ENCODE data around the gene MCUR1.
"Not testable (repeated sequence)": the region's sequence is repeated elsewhere in the genome, so short reads cannot be mapped to it uniquely, and the experiment has no call there.

Gene MCUR1

DNA sequence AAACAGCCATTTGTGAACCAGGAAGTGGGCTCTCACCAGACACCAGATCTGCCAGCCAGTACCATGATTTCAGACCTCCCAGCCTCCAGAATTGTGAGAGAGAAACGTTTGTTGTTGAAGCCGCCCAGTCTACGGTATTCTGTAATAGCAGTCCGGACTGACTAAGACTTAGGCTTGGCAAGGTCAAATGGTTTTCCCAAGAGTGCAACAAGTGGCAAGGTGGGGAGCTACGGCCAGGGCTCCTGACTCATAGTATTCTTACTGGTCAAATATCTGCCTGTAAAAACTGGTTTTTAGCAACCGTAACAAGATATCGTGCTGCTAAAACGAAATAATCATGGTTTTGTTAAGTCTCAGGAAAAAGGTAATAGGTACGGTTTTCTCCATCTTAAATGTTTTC, 37.8 kb downstream of the MCUR1 start:
- no peak for DNase-seq (ENCODE audit: low read depth in 2 of 2)

DNA sequence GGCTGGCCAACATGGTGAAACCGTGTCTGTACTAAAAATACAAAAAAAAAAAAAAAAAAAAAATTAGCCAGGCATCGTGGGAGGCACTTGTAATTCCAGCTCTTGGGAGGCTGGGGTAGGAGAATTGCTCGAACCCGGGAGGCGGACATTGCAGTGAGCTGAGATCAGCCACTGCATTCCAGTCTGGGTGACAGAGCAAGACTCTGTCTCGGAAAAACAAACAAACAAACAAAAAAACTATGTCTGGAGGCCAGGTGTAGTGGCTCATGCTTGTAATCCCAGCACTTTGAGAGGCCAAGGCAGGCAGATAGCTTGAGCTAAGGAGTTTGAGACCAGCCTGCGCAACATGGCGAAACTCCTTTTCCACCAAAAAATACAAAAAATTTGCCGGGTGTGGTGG, 38.9 kb downstream of the MCUR1 start:
- not testable (repeated sequence) for DNase-seq (ENCODE audit: low read depth in 2 of 2)

DNA sequence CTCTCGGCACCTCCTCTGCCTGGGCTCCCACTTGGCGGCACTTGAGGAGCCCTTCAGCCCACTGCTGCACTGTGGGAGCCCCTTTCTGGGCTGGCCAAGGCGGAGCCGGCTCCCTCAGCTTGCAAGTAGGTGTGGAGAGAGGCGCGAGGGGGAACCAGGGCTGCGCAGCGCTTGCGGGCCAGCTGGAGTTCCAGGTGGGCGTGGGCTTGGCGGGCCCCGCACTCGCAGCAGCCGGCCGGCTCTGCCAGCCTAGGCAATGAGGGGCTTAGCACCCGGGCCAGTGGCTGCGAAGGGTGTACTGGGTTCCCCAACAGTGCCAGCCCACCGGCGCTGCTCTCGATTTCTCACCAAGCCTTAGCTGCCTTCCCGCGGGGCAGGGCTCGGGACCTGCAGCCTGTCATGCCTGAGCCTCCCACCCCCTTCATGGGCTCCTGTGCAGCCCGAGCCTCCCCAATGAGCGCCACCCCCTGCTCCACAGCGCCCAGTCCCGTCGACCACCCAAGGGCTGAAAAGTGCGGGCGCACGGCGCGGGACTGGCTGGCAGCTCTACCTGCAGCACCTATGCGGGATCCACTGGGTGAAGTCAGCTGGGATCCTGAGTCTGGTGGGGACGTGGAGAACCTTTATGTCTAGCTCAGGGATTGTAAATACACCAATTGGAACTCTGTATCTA, 41.9 kb downstream of the MCUR1 start:
- not testable (repeated sequence) for DNase-seq (ENCODE audit: low read depth in 2 of 2)

DNA sequence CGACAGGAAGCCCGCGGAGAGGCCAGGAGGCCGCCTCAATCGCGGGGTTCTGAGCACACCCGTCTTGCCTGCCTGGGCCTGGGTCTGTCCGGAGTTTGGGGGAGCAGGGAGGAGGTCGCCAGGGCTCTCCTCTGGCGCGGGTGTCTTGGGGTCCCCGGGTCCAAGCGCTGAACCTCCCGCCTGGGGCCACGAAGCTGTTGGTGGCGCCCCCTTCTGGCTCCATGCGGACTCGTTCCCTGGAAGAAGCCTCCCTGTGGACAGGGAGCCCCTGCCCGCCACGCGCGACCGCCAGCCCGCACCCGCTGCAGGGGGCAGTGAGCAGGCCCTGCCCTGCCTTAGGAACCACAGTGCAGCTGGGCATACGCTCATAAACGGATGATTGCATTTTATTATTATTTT, 44.7 kb downstream of the MCUR1 start:
- no peak for DNase-seq (ENCODE audit: low read depth in 2 of 2)

DNA sequence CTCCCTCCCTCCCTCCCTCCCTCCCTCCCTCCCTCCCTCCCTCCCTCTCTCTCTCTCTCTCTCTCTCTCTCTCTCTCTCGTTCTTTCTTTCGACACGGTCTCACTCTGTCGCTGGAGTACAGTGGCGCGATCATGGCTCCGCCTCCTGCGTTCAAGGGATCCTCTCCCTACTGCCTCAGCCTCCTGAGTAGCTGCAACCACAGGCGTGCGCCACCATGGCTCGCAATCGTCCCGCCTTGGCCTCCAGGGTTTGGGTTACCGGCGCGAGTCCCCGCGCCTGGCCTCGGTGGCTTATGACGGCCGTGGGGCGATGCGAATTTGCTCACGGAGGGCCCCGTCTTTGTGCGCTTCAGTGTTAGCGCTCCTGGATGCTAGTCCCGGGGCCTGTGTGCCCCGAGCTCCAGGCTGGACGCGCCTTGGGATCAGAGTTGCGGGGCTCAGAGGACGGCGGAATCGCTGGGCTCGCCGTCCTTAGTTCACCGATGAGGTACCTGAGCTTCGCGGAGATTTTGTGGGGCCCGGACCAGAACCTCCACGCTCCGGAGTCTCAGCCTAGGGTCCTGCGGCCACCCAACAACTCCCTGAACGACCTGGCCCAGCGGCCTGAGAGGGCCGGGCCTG, 45.2 kb downstream of the MCUR1 start:
- DNase-seq (ENCODE audit: low read depth in 2 of 2), result no peak

DNA sequence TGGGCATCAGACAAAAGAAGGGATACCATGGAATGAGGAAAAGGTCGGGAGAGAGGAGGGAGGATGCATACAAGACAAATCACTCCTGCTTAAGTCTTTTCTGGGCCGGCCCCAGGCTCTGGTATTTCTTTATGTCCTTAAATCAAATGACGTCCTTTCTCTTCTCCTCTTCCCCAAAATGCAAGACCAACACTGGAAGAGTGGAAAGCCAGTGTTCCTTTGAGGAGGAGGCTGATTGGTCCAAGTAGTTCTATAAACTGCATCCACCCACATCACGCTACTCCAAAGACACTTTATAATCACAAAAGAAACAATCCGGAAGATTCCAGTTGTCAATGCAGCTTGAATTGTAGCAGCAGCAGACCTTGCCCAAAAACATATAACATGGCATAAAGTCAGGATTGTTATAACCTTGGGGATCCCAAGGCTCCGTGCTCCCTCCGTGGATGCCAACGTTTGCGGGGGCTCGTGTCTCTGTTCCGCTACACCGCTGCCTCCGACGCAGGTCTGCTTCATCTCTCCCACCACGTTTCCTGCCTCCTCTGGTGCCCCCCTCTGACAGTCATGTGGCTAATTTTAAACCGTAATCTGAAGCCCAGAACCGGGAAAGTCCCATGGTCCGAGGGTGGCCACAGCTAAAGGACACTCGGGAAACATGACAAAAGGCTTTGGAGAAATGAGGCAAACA, 47.1 kb downstream of the MCUR1 start:
- no peak for DNase-seq (ENCODE audit: low read depth in 2 of 2)

DNA sequence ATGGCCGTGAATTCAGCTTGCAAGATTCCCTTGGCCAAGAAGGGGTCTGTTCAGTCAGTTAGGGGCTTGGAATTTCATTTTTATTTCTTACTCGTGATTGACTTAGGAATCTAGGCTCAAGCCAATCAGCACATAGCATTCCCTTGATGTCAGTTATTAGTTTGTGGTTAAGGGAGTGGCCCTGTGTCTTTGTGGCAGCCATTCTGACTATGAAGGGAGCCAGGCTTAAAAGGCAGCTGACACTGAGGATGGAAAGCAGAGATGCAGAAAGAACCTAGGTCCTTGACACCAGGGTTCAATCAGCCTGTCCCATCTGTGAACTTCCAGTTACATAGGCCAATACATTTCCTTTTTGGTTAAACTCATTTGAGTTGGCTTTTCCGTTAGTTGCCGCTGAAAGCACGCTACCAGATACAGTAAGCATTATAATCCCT, 48.1 kb downstream of the MCUR1 start:
- DNase-seq (ENCODE audit: low read depth in 2 of 2), result no peak

DNA sequence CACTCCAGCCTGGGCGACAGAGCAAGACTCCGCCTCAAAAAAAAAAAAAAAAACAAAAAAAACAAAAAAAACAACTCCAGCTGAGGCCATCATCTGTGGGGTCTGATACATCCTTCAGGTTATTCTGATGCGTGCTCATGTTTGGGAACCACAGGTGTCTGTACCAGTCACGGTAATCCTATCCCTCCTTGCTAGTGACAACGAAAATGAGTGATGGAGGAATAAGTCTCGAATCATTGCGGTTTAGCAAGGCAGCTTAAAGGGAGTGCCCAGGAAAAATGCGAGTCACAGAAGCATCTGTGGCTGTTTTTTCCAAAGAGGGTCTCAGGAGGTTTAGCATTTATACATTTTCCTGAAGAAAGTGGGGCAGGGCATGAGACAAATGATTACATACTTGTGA, 48.8 kb downstream of the MCUR1 start:
- no peak for DNase-seq (ENCODE audit: low read depth in 2 of 2)

DNA sequence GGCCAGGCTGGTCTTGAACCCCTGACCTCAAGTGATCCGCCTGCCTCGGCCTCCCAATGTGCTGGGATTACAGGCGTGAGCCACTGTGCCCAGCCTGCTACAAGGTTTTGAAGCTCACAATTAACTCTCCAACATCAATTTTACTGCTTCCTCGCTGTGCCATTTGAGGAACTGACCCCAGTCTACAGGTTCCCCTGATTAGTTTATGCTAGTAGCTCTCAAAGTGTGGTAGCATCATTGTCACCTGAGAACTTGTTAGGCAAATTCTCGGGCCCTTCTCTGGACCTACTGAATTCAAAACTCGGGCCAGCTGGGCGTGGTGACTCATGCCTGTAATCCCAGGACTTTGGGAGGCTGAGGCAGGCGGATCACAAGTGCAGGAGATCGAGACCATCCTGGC, 49.4 kb downstream of the MCUR1 start:
- DNase-seq (ENCODE audit: low read depth in 2 of 2), result no peak

DNA sequence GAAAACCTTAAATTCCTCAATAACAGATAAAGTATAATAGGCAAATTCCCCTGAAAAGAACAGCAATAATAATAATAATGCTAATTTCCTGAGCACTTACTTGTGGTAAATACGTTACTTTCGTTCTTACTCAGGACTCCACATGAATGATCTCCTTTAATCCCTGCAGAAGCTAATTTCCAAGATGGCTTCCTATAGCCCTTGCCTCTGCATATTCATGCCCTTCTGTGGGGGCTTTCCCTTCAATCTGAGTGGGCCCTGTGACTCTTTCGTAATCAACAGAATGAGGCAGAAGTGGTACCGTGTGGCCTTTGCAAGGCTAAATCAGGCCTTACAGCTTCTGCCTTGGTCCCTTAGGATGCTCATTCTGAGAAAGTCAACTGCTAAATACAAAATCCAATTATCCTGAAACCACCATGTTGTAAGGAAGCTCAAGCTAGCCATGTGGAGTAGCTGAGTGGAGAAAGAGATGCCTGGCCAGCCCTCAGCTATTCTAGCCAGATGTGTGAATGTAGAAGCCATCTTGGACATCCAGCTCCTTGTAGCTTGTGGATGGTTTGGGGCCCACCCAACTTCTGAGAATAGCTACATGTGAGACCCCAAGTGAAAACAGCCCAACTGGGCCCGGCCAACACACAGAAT, 50.5 kb downstream of the MCUR1 start:
- DNase-seq (ENCODE audit: low read depth in 2 of 2), result no peak

DNA sequence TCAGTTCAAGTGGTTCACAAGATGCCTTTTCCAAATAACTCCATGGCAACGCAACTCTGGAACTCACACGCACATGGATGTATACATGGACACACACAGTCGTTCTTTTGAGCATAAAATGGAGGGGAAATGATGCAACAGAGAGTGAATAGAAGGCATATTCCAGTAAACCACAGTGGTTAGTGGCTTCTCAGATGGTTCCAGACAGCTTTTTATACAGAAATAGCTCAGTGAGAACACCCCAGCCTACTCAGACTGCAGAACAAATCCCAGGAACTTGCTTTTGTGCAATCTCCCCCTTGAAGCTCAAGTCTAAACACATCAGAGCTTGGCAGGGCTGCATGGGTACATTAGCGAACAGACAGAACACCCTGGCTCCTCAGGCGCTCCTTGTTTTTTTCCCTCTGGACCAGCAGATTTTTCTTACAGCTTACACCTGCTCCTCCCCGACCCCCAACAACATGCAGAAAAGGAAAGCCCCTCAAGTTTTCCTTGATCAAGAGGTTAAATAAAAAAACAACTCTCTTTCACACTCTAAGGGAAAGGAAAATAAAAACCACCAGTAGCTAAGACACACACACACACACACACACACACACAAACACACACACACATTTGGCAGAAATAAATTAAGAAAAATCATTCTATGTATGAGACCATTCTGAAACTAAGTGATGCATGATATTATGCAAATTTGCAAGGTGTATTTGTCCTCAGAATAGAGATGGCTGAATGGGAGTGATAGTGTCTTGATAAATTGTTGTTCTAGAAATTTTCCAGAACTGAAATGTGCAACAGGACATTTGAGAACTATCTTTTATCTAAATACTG, 51.5 kb downstream of the MCUR1 start:
- DNase-seq (ENCODE audit: low read depth in 2 of 2), result no peak

DNA sequence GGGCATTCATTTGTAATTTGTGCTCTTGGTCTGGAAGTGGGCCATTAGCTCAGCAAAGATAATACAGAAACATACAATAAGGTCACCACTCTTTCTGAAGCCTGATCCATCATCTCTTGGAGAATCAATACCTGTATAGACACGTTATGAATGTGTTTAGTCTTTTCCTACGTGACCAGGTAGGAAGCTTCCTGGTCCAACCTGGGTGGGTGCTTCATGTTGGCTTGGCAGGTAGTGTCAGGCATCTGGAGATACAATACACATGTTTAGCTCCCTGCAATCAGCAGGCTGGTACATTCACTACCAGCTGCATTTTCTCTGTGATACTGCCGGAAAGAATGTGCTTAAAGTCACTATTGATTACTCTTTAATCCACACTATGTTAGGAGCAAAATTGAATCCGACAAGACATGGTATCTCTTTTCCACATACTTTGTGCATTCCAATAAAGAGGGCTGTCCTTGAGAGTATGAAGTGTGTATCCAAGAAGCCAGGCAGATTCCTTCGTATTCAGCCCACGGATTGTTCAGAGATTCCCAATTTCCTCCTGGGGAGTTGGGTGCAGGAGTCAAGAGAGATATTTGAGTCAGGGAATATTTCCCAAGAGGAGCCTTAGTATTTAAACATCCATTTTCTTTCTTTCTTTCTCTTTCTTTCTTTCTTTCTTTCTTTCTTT, 52.9 kb downstream of the MCUR1 start:
- no peak for DNase-seq (ENCODE audit: low read depth in 2 of 2)

DNA sequence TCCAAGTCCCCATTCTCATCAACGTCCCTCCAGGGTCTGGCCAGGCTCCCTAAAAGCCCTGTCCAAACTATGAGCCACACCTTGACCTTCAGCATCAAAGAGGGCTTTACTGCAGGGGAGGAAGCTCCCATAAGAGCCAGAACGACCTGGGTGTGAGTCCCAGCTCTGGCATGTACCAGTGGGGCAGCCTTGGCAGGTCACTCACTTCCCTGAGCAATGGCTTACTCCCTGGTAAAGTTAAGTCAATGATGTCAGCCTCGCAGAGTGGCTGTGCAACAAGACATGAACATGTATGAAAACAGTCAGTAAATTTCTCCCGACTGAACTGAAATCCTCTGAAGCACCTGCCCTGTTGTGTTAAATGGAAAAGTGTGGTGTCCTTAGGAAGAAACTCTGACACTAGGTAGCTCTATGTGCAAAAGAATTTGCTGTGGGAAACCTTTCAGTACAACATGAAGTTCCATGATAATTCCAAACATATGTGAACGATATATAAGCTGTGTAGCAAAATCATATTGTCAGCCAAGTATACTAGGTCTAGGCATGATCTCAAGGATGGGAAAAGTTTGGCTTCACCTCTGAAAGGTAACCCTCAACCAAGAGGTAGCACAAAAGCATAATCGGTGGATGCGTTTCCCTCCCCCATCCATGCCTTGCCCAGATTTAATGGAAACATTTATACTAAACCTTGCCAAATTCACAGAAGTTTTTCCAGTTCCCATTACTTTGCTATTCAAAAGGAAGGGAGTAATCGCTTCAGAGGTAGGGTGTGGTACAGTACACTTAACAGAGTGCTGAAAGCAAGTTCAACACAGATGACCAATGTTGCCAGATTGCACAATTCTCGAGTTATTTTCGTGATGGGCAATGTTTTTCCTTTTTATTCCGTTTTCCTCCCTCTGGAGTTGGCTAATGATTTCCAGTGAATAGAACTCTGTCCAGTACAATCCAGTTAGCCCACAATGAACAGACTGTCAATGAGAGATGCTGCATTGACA, 53.8 kb downstream of the MCUR1 start:
- no peak for DNase-seq (ENCODE audit: low read depth in 2 of 2)

DNA sequence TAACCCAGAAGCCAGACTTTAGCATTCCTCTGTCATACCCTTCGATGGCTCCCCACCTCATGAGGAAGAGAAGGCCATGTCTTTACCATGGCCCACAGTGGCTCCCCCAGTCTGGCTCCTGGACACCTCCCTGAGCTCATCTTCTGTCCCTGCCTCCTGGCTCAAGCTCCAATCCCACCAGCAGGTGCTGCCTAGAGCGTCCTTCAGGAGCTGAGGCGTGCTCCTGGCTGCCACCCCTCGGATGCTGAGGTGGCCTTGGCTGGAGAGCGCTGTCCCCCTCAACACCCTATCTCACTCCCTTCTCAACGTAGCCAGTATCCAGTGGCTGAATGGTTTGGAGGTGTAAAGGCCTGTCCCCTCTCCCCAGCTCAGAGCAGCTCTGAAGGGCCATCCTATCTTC, 55.3 kb downstream of the MCUR1 start:
- no peak for DNase-seq (ENCODE audit: low read depth in 2 of 2)

DNA sequence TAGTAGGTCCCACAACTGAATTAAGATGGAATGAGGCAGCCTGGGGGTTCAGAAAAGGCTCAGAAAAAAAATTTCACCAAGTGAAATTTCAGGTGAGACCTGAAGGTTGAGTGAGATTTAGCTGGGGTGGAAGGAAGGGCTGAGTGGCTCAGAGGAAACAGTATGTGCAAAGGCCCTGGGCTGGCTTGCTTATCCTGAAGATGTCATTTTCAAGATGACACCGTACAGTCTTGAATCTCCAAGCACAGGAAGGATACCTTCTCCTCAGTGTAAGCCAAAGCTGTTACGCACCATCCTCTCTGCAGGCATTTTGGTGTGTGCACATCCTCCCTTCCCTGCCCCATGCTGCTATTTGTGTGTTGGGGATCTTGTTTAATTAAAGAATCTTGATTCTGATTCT, 59.7 kb downstream of the MCUR1 start:
- no peak for DNase-seq (ENCODE audit: low read depth in 2 of 2)

DNA sequence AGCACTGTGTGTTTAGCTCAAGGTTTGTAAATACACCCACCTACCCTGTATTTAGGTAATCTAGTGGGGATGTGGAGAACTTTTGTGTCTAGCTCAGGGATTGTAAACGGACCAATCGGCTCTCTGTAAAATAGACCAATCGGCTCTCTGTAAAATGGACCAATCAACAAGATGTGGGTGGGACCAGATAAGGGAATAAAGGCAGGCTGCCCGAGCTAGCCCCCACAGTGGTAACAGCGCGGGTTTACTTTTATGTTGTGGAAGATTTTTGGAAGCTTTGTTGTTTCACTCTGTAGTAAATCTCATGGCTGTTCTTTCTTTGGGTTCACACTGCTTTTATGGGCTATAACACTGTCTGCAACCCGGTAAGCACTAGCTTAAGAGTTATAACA, 70.6 kb downstream of the MCUR1 start:
- DNase-seq (ENCODE audit: low read depth in 2 of 2), result no peak

DNA sequence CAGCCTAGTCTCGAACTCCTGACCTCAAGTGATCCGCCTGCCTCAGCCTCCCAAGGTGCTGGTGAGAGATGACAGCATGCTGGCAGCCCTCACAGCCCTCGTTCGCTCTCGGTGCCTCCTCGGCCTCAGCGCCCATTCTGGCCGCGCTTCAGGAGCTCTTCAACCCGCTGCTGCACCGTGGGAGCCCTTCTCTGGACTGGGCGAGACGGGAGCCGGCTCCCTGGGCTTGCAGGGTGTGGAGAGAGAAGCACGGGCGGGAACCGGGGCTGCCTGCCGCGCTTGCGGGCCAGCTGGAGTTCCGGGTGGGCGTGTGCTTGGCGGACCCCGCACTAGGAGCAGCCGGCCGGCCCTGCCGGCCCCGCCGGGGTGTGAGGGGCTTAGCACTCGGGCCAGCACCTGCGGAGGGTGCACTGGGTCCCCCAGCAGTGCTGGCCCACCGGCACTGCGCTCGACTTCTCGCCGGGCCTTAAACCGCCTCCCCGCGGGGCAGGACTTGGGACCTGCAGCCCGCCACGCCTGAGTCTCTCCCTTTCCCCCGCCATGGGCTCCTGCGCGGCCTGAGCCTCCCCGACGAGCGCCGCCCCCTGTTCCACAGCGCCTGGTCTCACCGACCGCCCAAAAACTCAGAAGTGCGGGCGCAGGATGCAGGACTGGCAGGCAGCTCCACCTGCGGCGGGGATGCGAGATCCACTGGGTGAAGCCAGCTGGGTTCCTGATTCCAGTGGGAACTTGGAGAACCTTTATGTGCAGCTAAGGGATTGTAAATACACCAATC, 71.2 kb downstream of the MCUR1 start:
- no peak for DNase-seq (ENCODE audit: low read depth in 2 of 2)

DNA sequence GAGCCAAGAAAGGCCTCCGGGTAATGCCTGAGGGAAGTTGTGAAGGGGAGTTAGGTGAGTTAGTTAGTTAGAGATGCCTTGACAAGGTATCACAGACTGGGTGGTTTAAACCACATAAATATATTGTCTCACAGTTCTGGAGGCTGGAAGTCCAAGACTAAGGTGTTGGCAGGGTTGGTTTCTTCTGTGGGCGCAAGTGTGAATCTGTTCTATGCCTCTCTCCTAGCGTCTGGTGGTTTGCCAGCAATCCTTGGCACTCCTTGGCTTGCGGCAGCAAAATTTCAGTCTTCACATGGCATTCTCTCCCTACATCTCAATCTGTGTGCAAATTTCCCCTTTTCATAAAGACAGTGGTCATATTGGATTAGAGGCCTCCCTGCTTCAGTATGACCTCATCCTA, 73.0 kb downstream of the MCUR1 start:
- no peak for DNase-seq (ENCODE audit: low read depth in 2 of 2)
